ENCODE data around the gene ODAD4.

DNA sequence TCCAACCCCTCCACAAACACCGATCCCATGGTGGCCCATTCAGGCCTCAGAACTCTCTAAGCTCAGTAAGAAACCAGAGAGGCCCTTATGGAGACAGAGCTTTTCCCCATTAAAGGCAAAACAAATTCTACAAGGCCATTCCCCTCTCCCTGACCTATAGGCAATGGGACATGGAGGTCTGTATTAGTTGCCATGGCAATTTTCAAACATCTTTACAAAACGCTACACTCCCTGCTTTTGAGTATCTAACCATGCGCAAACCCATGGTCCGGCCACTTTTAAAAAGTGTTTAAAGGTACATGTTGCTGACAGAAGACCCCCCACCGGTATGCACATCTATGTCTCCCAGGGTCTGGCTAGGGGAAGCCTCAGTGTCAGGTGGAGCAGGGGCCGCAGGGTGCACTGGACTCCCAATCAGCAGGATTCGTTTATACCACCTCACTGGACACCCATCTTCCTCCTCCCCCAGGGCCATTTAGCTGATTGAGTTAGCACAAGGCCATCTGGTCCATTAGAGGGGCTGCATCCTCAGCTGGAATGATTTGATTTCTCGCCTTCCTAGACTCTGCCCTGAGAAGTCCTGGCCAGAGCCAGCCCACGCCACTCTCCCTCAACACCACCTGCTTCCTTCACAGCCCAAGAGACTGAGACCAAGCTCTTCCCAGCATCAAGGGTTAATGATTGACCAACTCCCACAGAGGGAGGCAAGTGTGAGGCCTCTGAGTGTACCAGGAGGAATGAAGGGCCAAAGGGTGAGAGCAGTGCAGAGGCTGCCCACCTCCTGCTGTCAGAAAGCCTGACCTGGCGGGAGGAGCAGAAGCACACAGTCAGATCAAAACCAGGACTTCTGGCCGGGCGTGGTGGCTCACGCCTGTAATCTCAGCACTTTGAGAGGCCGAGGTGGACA lies 22.5 kb upstream of the ODAD4 start:
- no peak for TF ChIP-seq EZH2phosphoT487 (IDR thresholded peaks at IDR 0.05; ENCODE audit: borderline replicate concordance, low read depth, low read length)
- TF ChIP-seq CTCF (conservative IDR thresholded peaks at IDR 0.05; ENCODE audit: low read length), result no peak
